RKO (cell line): Measurements from ENCODE around the gene FNIP2.
"Not testable (repeated sequence)": the region's sequence is repeated elsewhere in the genome, so short reads cannot be mapped to it uniquely, and the experiment has no call there.

Experiments used
- DNase-seq: peaks from one replicate; pipeline ENCODE4 v3.0.0-alpha.2; 2016; ENCODE audit warnings: low spot score

The FNIP2 gene

DNA sequence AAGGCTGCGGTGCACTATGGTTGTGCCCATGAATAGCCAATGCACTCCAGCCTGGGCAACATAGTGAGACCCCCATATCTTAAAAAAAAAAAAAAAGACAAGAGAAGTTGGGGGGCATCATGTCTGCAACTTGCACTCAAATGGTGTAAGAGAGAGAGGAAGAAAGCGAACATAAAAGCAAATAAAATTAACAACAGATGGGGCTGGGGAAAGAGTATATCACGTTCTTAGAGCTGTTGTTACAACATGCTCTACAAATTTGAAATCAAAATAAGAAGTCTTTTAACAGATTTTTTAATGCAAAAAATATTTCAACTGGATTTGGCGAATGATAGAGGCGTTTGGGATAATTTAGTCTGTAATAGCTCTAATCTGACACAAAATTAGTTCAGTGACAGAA lies 144.9 kb downstream of the FNIP2 start:
- no peak for DNase-seq

- peak; percentile 78 for DNase-seq
Observed at GRCh38 chr4:158914218-158914617, 145.4 kb downstream of the FNIP2 start.

DNA sequence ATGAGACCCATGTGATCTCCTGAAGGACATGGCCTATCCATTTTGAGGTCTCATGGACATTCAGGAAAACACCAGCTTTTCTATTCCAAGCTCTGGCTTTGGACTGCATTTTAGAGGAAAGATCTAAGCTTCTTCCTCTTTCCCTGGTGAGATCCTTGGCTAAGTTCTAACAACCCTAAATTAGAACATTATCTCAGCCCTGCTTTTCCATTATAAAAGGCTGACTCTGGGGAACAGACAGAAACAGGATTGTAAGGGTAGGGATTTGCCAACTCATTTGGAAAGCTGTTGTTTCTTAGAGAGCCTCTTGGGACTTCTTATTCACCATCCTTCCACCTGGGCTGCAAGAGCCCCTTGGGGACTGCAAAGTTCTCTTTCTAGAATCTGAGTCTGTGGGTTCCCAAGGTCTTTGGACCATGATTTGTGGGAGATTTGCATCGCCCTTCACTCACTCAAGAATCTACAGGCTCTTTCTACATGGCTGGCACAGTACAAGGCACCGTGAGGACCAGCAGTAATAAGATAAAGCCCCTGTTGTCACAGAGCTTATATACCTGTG lies 146.9 kb downstream of the FNIP2 start:
- DNase-seq: no peak

DNA sequence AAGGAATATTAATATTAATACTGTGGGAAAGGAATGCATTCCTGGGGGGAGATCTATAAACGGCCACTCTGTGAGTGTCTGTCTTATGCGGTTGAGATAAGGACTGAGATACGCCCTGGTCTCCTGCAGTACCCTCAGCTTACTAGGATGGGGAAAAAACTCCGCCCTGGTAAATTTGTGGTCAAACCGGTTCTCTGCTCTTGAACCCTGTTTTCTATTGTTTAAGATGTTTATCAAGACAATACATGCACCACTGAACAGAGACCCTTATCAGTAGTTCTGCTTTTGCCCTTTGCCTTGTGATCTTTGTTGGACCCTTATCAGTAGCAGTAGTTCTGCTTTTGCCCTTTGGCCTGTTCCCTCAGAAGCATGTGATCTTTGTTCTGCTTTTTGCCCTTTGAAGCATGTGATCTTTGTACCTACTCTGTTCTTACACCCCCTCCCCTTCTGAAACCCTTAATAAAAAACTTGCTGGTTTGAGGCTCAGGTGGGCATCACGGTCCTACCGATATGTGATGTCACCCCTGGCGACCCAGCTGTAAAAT lies 151.7 kb downstream of the FNIP2 start:
- not testable (repeated sequence) for DNase-seq

GRCh38 chr4:158927774-158928173 lies 158.9 kb downstream of the FNIP2 start:
- not testable (repeated sequence) for DNase-seq

- no peak for DNase-seq
Observed at GRCh38 chr4:158929939-158930638, 161.3 kb downstream of the FNIP2 start.

- DNase-seq: no peak
Observed at GRCh38 chr4:158930639-158930972, 161.8 kb downstream of the FNIP2 start.

DNA sequence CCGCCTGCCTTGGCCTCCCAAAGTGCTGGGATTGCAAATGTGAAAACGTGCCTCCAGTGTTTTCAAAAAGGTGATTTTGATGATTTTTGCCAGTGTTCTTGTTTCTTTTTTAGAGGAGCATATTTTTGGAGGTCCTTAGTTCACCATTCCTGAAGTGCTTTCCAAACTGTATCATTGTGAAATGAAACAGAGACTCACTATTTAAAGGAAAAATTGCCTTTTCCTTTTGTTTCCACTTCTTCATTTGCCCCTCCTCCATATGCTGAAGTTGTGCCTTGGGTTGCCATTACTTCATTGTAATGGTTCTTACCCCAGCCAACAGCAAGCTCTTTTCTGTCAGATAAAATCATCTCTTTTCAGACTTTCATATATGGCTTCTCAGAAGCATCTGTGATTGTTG lies 164.4 kb downstream of the FNIP2 start:
- DNase-seq: no peak

DNA sequence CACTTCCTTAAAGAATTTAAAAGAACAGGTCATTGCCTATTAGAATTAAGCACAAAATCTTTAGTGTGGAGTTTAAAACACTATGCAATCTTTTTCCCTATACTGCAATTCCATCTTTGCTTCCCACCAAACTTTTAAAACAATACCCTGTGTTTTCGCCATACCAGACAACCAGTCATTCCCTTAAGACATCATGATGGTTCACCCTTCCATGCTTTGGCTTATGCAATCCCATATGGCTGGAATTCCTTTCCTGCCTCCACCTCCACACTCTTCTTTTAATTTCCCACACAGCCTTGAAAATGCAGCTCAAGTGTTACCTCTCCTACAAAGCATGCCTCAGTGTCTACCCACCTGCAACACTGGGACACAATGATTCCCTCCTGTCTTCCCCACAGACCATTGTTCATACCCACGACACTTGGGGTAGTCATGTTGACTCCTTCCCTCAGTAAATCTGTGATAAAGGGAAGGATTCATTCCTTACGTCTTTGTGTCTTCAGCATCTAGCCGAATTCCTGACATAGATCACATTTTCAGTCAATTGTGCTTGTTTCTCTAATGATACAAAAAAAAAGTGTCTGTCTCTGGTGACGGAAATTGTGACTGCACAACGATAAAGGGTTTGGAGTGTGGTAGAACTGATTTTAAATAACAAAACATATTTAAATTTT lies 166.3 kb downstream of the FNIP2 start:
- DNase-seq: no peak

DNA sequence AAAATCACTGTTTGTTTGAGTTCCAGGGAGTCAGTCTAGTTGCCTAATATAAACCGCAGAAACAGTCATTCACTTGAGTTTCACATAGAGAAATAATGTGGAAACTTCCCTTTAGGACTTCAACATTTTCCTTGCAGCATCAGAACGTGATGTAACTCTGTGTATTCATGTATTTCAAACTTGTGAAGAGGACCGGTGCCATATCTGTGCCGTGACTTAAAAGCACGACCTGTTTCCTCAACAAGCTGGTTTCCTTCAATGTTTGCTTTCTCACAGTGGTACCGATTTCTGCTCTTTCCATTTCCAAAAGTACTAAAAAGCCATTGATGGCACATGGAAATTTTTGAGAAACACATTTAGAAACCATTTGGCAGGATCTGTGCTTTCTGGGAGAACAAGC lies 167.4 kb downstream of the FNIP2 start:
- DNase-seq: no peak

- DNase-seq: no peak
Observed at GRCh38 chr4:158938220-158939044, 169.6 kb downstream of the FNIP2 start.

GRCh38 chr4:158940271-158940670 lies 171.4 kb downstream of the FNIP2 start:
- no peak for DNase-seq

DNA sequence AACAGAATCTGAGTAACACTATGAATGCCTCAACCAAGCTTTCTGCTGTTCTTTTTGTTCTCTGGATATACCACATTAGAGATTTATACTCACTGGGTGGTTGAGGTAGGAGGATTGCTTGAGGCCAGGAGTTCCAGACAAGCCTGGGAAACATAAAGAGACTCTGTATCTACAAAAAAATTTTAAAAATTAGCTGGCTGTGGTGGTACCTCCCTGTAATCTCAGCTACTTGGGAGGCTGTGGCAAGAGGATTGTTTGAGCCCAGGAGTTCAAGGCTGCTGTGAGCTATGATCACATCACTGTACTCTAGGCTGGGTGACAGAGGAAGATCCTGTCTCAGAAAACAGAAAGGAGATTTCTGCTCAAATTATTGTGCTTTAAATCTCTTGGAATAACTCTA lies 172.5 kb downstream of the FNIP2 start:
- DNase-seq: no peak

GRCh38 chr4:158941895-158942294 lies 173.1 kb downstream of the FNIP2 start:
- no peak for DNase-seq

- no peak for DNase-seq
Observed at GRCh38 chr4:158945529-158946108, 176.8 kb downstream of the FNIP2 start.

DNA sequence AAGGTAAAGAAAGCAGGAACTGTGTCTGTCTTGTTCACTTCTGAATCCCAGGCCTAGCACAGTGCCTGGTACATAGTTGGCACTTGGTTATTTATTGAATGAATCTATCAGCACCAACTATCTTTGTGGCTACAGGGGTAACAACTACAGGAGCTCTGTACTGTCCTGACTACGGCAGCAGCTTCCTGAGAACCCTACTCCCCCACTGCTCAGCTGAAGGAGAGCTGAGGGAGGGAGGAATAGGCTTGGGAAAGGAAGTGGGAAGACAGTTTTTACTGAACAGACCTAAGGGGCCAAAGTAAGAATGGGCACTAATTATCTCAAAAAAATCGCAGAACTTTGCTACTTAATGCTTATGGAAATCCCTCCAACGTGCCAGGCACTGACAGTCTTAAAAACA lies 178.0 kb downstream of the FNIP2 start:
- no peak for DNase-seq

- DNase-seq: no peak
Observed at GRCh38 chr4:158948071-158948470, 179.2 kb downstream of the FNIP2 start.

DNA sequence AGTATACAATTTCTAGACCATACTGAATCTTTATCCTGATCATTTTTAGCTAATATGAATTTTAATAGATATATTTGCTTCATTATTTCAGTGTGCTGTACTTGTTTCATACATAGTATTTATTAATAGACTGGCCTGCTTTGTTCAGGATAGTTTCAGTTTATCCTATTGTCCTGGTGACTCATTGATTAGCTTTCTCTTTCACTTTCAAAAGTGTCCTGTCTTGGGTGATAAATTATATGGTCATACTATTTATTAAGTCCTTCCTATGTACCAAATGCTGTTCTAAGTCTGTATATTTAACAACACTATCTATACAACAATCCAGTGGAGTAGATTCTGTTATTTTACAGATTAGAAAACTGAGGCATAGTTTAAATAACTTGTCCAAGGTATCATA lies 180.3 kb downstream of the FNIP2 start:
- peak; percentile 28 for DNase-seq

DNA sequence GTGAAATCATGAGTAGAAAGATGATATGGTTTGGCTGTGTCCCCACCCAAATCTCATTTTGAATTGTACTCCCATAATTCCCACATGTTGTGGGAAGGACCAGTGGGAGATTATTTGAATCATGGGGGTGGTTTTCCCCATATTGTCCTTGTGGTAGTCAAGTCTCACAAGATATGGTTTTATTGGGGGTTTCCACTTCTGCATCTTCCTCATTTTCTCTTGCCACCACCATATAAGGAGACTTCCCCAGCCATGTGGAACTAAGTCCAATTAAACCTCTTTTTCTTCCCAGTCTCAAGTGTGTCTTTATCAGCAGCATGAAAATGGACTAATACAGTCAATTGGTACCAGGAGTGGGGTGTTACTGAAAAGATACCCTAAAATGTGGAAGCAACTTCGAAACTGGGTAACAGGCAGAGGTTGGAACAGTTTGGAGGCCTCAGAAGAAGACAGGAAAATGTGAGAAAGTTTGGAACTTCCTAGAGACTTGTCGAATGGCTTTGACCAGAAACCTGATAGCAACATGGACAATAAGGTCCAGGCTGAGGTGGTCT lies 183.5 kb downstream of the FNIP2 start:
- DNase-seq: not testable (repeated sequence)

DNA sequence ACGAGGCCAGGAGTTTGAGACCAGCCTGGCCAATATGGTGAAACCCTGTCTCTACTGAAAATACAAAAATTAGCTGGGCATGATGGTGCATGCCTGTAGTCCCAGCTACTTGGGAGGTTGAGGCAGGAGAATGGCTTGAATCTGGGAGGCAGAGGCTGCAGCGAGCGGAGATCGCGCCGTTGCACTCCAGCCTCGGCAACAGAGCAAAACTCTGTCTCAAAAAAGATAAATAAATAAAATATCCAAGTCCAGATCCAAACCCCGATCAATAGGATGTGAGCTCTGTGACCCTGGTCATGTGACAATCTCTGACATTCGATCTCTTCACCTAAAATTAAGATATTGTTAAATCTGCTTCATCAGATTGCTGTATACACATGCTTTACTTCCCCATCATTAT lies 187.5 kb downstream of the FNIP2 start:
- DNase-seq: not testable (repeated sequence)

DNA sequence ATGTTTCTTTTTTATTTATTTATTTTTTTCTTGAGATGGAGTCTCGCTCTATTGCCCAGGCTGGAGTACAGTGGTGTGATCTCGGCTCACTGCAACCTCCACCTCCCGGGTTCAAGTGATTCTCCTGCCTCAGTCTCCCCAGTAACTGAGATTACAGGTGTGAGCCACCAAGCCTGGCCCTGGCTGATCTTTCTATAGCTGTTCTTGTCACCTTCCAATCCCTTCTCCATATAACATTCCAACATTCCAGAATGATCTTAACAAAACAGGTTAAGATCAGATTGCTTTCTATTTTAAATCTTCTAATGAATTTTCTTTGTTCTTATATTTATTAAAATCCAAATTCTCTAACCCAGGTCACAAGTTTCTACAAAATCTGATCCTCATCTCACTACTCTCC lies 188.1 kb downstream of the FNIP2 start:
- not testable (repeated sequence) for DNase-seq
